DND-41 (cell line): ENCODE data around the gene RPGRIP1L.

Experiments used
- ATAC-seq: fragments of 200-7000 bp; cut with Tn5 transposase; 3 replicates; pipeline ENCODE4 v1.9.1; 2021; ENCODE audit warnings: low read depth; ENCODE audit not compliant: insufficient read depth
- DNase-seq: peaks from one replicate; pipeline ENCODE4 v3.0.0-alpha.2; 2020
- H2AFZ ChIP-seq: 2 replicates; pipeline ENCODE4 v1.6.0; 2012; ENCODE audit warnings: low read depth, low read length
- H3K27ac ChIP-seq: 2 replicates; pipeline ENCODE4 v1.5.1; 2012; ENCODE audit warnings: low read length, inconsistent platforms
- H3K27me3 ChIP-seq: fragments of 200-600 bp; sonication (generic); 2 replicates; pipeline ENCODE4 v1.6.0; 2012; ENCODE audit warnings: low read length, mild to moderate bottlenecking, inconsistent platforms; ENCODE audit not compliant: insufficient read depth, poor library complexity
- H3K36me3 ChIP-seq: 2 replicates; pipeline ENCODE4 v1.5.1; 2012; ENCODE audit warnings: low read length, inconsistent platforms; ENCODE audit not compliant: insufficient read depth
- H3K4me1 ChIP-seq: 2 replicates; pipeline ENCODE4 v1.5.1; 2012; ENCODE audit warnings: mild to moderate bottlenecking, low read length; ENCODE audit not compliant: insufficient read depth
- H3K4me2 ChIP-seq: 2 replicates; pipeline ENCODE4 v1.6.0; 2012; ENCODE audit warnings: mild to moderate bottlenecking, moderate library complexity, low read length, inconsistent platforms; ENCODE audit not compliant: insufficient read depth
- H3K4me3 ChIP-seq, 2 experiments: fragments of 200-600 bp in 1 of 2; shearing (Covaris generic) in 1 of 2; 2 replicates each; pipeline ENCODE4 v1.5.1; 2012 to 2016; ENCODE audit warnings: inconsistent platforms in 2 of 2, low read length in 2 of 2, mild to moderate bottlenecking in 2 of 2, low read depth in 1 of 2, moderate library complexity in 1 of 2
- H3K79me2 ChIP-seq: 2 replicates; pipeline ENCODE4 v1.6.0; 2012; ENCODE audit warnings: low read length, inconsistent platforms; ENCODE audit not compliant: insufficient read depth
- H3K9ac ChIP-seq: 2 replicates; pipeline ENCODE4 v1.6.0; 2012; ENCODE audit warnings: low read depth, mild to moderate bottlenecking, inconsistent platforms, low read length, moderate library complexity
- H3K9me3 ChIP-seq: 2 replicates; pipeline ENCODE4 v1.5.1; 2012; ENCODE audit warnings: low read length, moderate library complexity, mild to moderate bottlenecking, inconsistent platforms; ENCODE audit not compliant: insufficient read depth, severe bottlenecking
- H4K20me1 ChIP-seq: 2 replicates; pipeline ENCODE4 v1.6.0; 2012; ENCODE audit warnings: low read length; ENCODE audit not compliant: insufficient read depth
- CTCF ChIP-seq: IDR thresholded peaks from 2 replicates; pipeline ENCODE4 v1.5.1; 2012; ENCODE audit warnings: borderline replicate concordance, low read length, moderate library complexity, mild to moderate bottlenecking; ENCODE audit not compliant: poor library complexity, severe bottlenecking; ENCODE audit errors: extremely low read depth
- EZH2 ChIP-seq: IDR thresholded peaks from 3 replicates; pipeline ENCODE4 v1.6.1; 2012; ENCODE audit warnings: borderline replicate concordance, low read depth, mild to moderate bottlenecking, moderate library complexity, low read length, inconsistent platforms; ENCODE audit not compliant: severe bottlenecking

RPGRIP1L gene

GRCh38 chr16:53626161-53626560 is 77.5 kb downstream of the RPGRIP1L start:
- no peak for DNase-seq
- H3K36me3 ChIP-seq = no peaks in the 10 kb centered on the region
- H3K9ac ChIP-seq = no peak overlapping the region
- no peak overlapping the region for H3K4me3 ChIP-seq
- H3K27ac ChIP-seq = no peak overlapping the region
- no peaks in the 10 kb centered on the region for H4K20me1 ChIP-seq
- TF ChIP-seq EZH2 = no peak
- no peaks in the 10 kb centered on the region for H3K9me3 ChIP-seq
- H3K4me2 ChIP-seq = no peak overlapping the region
- no peaks in the 10 kb centered on the region for H3K4me1 ChIP-seq
- no peaks in the 10 kb centered on the region for H3K79me2 ChIP-seq
- no peaks in the 10 kb centered on the region for H3K27me3 ChIP-seq
- no peak for ATAC-seq
- H2AFZ ChIP-seq = no peak overlapping the region

GRCh38 chr16:53625221-53625620 is 78.4 kb downstream of the RPGRIP1L start:
- Histone ChIP-seq H3K4me1 (no peaks in the 10 kb centered on the region), H3K27ac (no peak overlapping the region), H3K9me3 (no peaks in the 10 kb centered on the region), H3K36me3 (no peaks in the 10 kb centered on the region), H3K4me2 (no peak overlapping the region), H4K20me1 (no peaks in the 10 kb centered on the region), H3K9ac (no peak overlapping the region), H3K79me2 (no peaks in the 10 kb centered on the region), H2AFZ (no peak overlapping the region), H3K4me3 (no peak overlapping the region), H3K27me3 (no peaks in the 10 kb centered on the region)
- TF ChIP-seq CTCF (no peak), EZH2 (no peak)
- DNase-seq (no peak), ATAC-seq (no peak)

GRCh38 chr16:53622315-53622714 is 81.3 kb downstream of the RPGRIP1L start:
- Histone ChIP-seq H3K27ac (no peak overlapping the region), H3K4me2 (no peak overlapping the region), H3K27me3 (no peaks in the 10 kb centered on the region), H3K9me3 (no peaks in the 10 kb centered on the region), H2AFZ (no peak overlapping the region), H4K20me1 (no peaks in the 10 kb centered on the region), H3K4me1 (no peaks in the 10 kb centered on the region), H3K9ac (no peak overlapping the region), H3K36me3 (no peaks in the 10 kb centered on the region), H3K79me2 (no peaks in the 10 kb centered on the region), H3K4me3 (no peak overlapping the region)
- ATAC-seq (no peak), DNase-seq (no peak)
- TF ChIP-seq EZH2 (no peak), CTCF (no peak)

- Histone ChIP-seq H3K4me1 (no peaks in the 10 kb centered on the region), H3K4me3 (no peak overlapping the region), H3K9ac (no peak overlapping the region), H3K79me2 (no peaks in the 10 kb centered on the region), H2AFZ (no peak overlapping the region), H3K27me3 (no peaks in the 10 kb centered on the region), H3K36me3 (no peaks in the 10 kb centered on the region), H3K4me2 (no peak overlapping the region), H3K9me3 (no peaks in the 10 kb centered on the region), H3K27ac (no peak overlapping the region), H4K20me1 (no peaks in the 10 kb centered on the region)
- DNase-seq = no peak
- no peak for TF ChIP-seq CTCF
- no peak for TF ChIP-seq EZH2
- ATAC-seq = no peak
These were observed 83.2 kb downstream of the RPGRIP1L start for GRCh38 chr16:53620476-53620875.
